ENCODE data around the gene IKZF2.

DNA sequence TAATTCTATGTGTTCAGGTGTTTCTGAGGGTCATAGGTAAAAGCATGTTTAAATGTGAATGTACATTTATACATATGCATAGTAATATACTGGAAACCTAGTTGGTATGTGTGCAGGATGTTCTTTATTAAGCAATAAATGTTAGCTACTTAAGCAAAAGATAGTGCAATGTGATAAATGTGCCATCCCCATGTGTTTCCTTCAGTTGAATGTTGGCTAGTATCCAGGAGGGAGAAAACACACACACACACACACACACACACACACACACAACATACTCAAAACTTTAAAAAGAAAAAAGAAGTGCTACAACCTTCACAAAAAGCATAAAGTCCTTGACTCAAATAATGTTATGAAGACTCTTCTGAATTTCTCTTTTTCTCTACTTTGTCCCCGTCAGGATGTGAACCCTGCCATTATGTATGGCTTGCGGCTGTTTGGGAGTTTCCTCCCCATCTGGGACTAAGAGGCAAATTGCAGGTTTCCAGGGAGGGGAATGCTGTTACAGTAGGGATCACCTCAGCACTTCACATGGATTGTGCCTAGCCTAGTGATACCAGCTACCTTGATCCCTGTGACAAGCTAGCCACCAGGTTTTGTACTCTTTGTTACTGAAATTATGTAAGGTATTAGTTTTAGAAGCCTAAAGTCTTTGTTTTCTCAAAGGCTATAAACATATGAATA lies 82.6 kb downstream of the IKZF2 start:
- TF ChIP-seq FOXP2 (optimal IDR thresholded peaks at IDR 0.05; ENCODE audit: control extremely low read depth, extremely low read length, insufficient read depth) (no peak), EZH2 (IDR thresholded peaks at IDR 0.05) (no peak), POLR2AphosphoS5 (IDR thresholded peaks at IDR 0.05; ENCODE audit: borderline replicate concordance, low read depth, low read length) (no peak)
